ENCODE data around the gene OPRM1.
A peak's percentile ranks its signal among the peaks of the same experiment; 100 is the strongest.
"Not testable (repeated sequence)": the region's sequence is repeated elsewhere in the genome, so short reads cannot be mapped to it uniquely, and the experiment has no call there.

The OPRM1 gene

GRCh38 chr6:154134471-154135147, 95.6 kb downstream of the OPRM1 start:
- H3K4me3 ChIP-seq: no peak overlapping the region
- no peak overlapping the region for H3K27ac ChIP-seq

GRCh38 chr6:154138793-154139192, 99.8 kb downstream of the OPRM1 start:
- Histone ChIP-seq H3K27ac (no peak overlapping the region), H3K4me3 (no peak overlapping the region)

GRCh38 chr6:154139892-154140291, 100.9 kb downstream of the OPRM1 start:
- Histone ChIP-seq H3K27ac (no peak overlapping the region), H3K4me3 (no peak overlapping the region)

- no peak overlapping the region for H3K27ac ChIP-seq
- H3K4me3 ChIP-seq: no peak overlapping the region
These were observed 101.7 kb downstream of the OPRM1 start for GRCh38 chr6:154140743-154141142.

GRCh38 chr6:154143753-154144152, 104.7 kb downstream of the OPRM1 start:
- no peak overlapping the region for H3K27ac ChIP-seq
- no peak overlapping the region for H3K4me3 ChIP-seq

- no peak overlapping the region for H3K4me3 ChIP-seq
- H3K27ac ChIP-seq: no peak overlapping the region
These were observed 115.4 kb downstream of the OPRM1 start for GRCh38 chr6:154154389-154154967.

GRCh38 chr6:154156135-154156896, 117.3 kb downstream of the OPRM1 start:
- Histone ChIP-seq H3K27ac (peak overlapping the region in 10 of 21 experiments; percentile 5 to 77 (median 39)), H3K4me3 (no peak overlapping the region)

GRCh38 chr6:154157082-154157481, 118.0 kb downstream of the OPRM1 start:
- peak overlapping the region in 12 of 21 experiments; percentile 5 to 77 (median 42) for H3K27ac ChIP-seq
- H3K4me3 ChIP-seq: no peak overlapping the region

- Histone ChIP-seq H3K27ac (peak overlapping the region in 7 of 21 experiments; percentile 41 to 77 (median 59)), H3K4me3 (no peak overlapping the region)
These were observed 118.7 kb downstream of the OPRM1 start for GRCh38 chr6:154157706-154158105.

GRCh38 chr6:154159126-154159525, 120.1 kb downstream of the OPRM1 start:
- Histone ChIP-seq H3K27ac (no peak overlapping the region), H3K4me3 (no peak overlapping the region)

- Histone ChIP-seq H3K4me3 (no peak overlapping the region), H3K27ac (peak overlapping the region in 1 of 21 experiments; percentile 38)
These were observed 122.6 kb downstream of the OPRM1 start for GRCh38 chr6:154161689-154162088.

- H3K27ac ChIP-seq: no peak overlapping the region
- H3K4me3 ChIP-seq: no peak overlapping the region
These were observed 125.4 kb downstream of the OPRM1 start for GRCh38 chr6:154164397-154164796.

GRCh38 chr6:154165478-154165877, 126.4 kb downstream of the OPRM1 start:
- H3K27ac ChIP-seq: peak overlapping the region in 1 of 21 experiments; percentile 6
- H3K4me3 ChIP-seq: no peak overlapping the region

- Histone ChIP-seq H3K4me3 (no peak overlapping the region), H3K27ac (peak overlapping the region in 1 of 21 experiments; percentile 52)
These were observed 127.1 kb downstream of the OPRM1 start for GRCh38 chr6:154166140-154166539.

GRCh38 chr6:154167126-154167525, 128.1 kb downstream of the OPRM1 start:
- H3K27ac ChIP-seq: no peak overlapping the region
- no peak overlapping the region for H3K4me3 ChIP-seq

GRCh38 chr6:154169193-154169847, 130.3 kb downstream of the OPRM1 start:
- Histone ChIP-seq H3K4me3 (no peak overlapping the region), H3K27ac (no peak overlapping the region)

- H3K27ac ChIP-seq: no peak overlapping the region
- no peak overlapping the region for H3K4me3 ChIP-seq
These were observed 131.1 kb downstream of the OPRM1 start for GRCh38 chr6:154170106-154170505.

GRCh38 chr6:154172393-154172792, 133.4 kb downstream of the OPRM1 start:
- not testable (repeated sequence) for H3K27ac ChIP-seq, H3K4me3 ChIP-seq

GRCh38 chr6:154179434-154179833, 140.4 kb downstream of the OPRM1 start:
- no peak overlapping the region for H3K4me3 ChIP-seq
- H3K27ac ChIP-seq: no peak overlapping the region

- no peak overlapping the region for H3K27ac ChIP-seq
- no peak overlapping the region for H3K4me3 ChIP-seq
These were observed 148.2 kb downstream of the OPRM1 start for GRCh38 chr6:154187203-154187602.
